Measurements from ENCODE around the gene IL1RAPL2. TPM values are rescaled to one million over a fixed set of nuclear protein-coding genes. Genes with fewer than 3 reads are reported as not detected.
A peak's percentile ranks its signal among the peaks of the same experiment; 100 is the strongest.

IL1RAPL2 gene
- total and polyA plus RNA-seq, 2 donors (not counting 3 experiments of a cell fraction or from before 2014, with no cell fraction given), result not detected

GRCh38 chrX:104922206-104922621 is 356.2 kb downstream of the IL1RAPL2 start:
- FAIRE-seq (peak; percentile 93), DNase-seq (ENCODE audit: low read depth, low spot score) (peak; percentile 53)
- H3K4me1 ChIP-seq (ENCODE audit: control insufficient read depth, extremely low read depth, insufficient read depth, low read length), result no peaks in the 10 kb centered on the region
- ChIA-PET CTCF (interaction anchor here (0.5 to 1.7 kb wide), 12 partner anchors 8 to 779 kb away, joined by 3 to 10 read pairs (median 4); no protein-coding TSS in a partner anchor), POLR2A (no interaction called here)
- BruUV-seq (replicated peaks), result no TSS peak
- no peaks in the 10 kb centered on the region for H4K20me1 ChIP-seq (replicated peaks; ENCODE audit: control insufficient read depth, extremely low read depth, insufficient read depth, low read length)
- H3K27me3 ChIP-seq (ENCODE audit: control insufficient read depth in 2 of 2, insufficient read depth in 2 of 2, low read length in 2 of 2), result no peaks in the 10 kb centered on the region
- H3K36me3 ChIP-seq (ENCODE audit: control insufficient read depth in 2 of 2, extremely low read depth in 1 of 2, insufficient read depth in 2 of 2, low read length in 2 of 2), result no peaks in the 10 kb centered on the region
- H3K9ac ChIP-seq (replicated peaks; ENCODE audit: extremely low read depth, insufficient read depth, low read length), result no peak overlapping the region
- peak; percentile 83 to 89 for TF ChIP-seq CTCF (IDR thresholded peaks at IDR 0.05; ENCODE audit: extremely low read depth in 1 of 2, insufficient read depth in 1 of 2, low read depth in 1 of 2, low read length in 2 of 2)
- no peak for TF ChIP-seq POLR2AphosphoS5 (IDR thresholded peaks at IDR 0.05; ENCODE audit: insufficient read depth, low read depth, low read length)
- no peaks in the 10 kb centered on the region for H3K9me3 ChIP-seq (replicated peaks; ENCODE audit: control insufficient read depth, insufficient read depth, low read length)
- no peak overlapping the region for H3K4me2 ChIP-seq (ENCODE audit: insufficient read depth, low read length)
- dilution Hi-C loops (cut with MboI; ENCODE audit: extremely low pct_ligation_motif_present, low sequenced_read_pairs), result no loop called here
- H3K9me1 ChIP-seq (replicated peaks; ENCODE audit: control insufficient read depth, extremely low read depth, insufficient read depth, low read length), result no peaks in the 10 kb centered on the region
- no peak overlapping the region for H3K27ac ChIP-seq (ENCODE audit: insufficient read depth, low read depth, low read length)
- H3K4me3 ChIP-seq (replicated peaks in 1 of 3; ENCODE audit: insufficient read depth in 1 of 3, low read depth in 1 of 3, low read length in 3 of 3), result no peak overlapping the region
- no peaks in the 10 kb centered on the region for H3K79me2 ChIP-seq (ENCODE audit: control insufficient read depth, insufficient read depth, low read length)
- intact Hi-C loops (cut with micrococcal nuclease), result loop anchor here (2.0 kb wide), 2 partner anchors 269 to 611 kb away; no protein-coding TSS in a partner anchor
- H2AFZ ChIP-seq (ENCODE audit: low read depth, low read length), result no peak overlapping the region

- H3K79me2 ChIP-seq (ENCODE audit: control insufficient read depth, insufficient read depth, low read length), result no peaks in the 10 kb centered on the region
- POLR2A ChIA-PET, result no interaction called here
- H3K9ac ChIP-seq (replicated peaks; ENCODE audit: extremely low read depth, insufficient read depth, low read length), result no peak overlapping the region
- no TSS peak for BruUV-seq (replicated peaks)
- CTCF ChIA-PET, result no interaction called here
- no peak overlapping the region for H2AFZ ChIP-seq (ENCODE audit: low read depth, low read length)
- no peaks in the 10 kb centered on the region for H3K9me1 ChIP-seq (replicated peaks; ENCODE audit: control insufficient read depth, extremely low read depth, insufficient read depth, low read length)
- H3K4me2 ChIP-seq (ENCODE audit: insufficient read depth, low read length), result no peak overlapping the region
- dilution Hi-C loops (cut with MboI; ENCODE audit: extremely low pct_ligation_motif_present, low sequenced_read_pairs), result no loop called here
- no peak for DNase-seq (ENCODE audit: low read depth, low spot score)
- peak; percentile 21 for FAIRE-seq
- H3K36me3 ChIP-seq (ENCODE audit: control insufficient read depth in 2 of 2, extremely low read depth in 1 of 2, insufficient read depth in 2 of 2, low read length in 2 of 2), result no peaks in the 10 kb centered on the region
- TF ChIP-seq GATA2 (IDR thresholded peaks at IDR 0.05; ENCODE audit: insufficient read depth, insufficient read length, low read depth, low read length) (no peak), EZH2 (IDR thresholded peaks at IDR 0.05; ENCODE audit: borderline replicate concordance, low read depth, low read length, severe bottlenecking) (no peak), CTCF (IDR thresholded peaks at IDR 0.05; ENCODE audit: extremely low read depth in 1 of 2, insufficient read depth in 1 of 2, low read depth in 1 of 2, low read length in 2 of 2) (no peak), JUN (IDR thresholded peaks at IDR 0.05; ENCODE audit: borderline replicate concordance, insufficient read depth, insufficient read length, low read depth) (no peak), POLR2A (IDR thresholded peaks at IDR 0.05; ENCODE audit: low read depth, low read length) (no peak), FOS (IDR thresholded peaks at IDR 0.05; ENCODE audit: borderline replicate concordance, insufficient read depth, low read length) (no peak), POLR2AphosphoS5 (IDR thresholded peaks at IDR 0.05; ENCODE audit: insufficient read depth, low read depth, low read length) (no peak), MAX (IDR thresholded peaks at IDR 0.05; ENCODE audit: insufficient read depth, insufficient read length) (no peak), MYC (IDR thresholded peaks at IDR 0.05; ENCODE audit: low read depth, low read length) (no peak)
- H3K4me3 ChIP-seq (replicated peaks in 1 of 3; ENCODE audit: insufficient read depth in 1 of 3, low read depth in 1 of 3, low read length in 3 of 3), result no peak overlapping the region
- no peaks in the 10 kb centered on the region for H3K9me3 ChIP-seq (replicated peaks; ENCODE audit: control insufficient read depth, insufficient read depth, low read length)
- intact Hi-C loops (cut with micrococcal nuclease), result no loop called here
- H4K20me1 ChIP-seq (replicated peaks; ENCODE audit: control insufficient read depth, extremely low read depth, insufficient read depth, low read length), result no peaks in the 10 kb centered on the region
- no peaks in the 10 kb centered on the region for H3K4me1 ChIP-seq (ENCODE audit: control insufficient read depth, extremely low read depth, insufficient read depth, low read length)
- H3K27ac ChIP-seq (ENCODE audit: insufficient read depth, low read depth, low read length), result no peak overlapping the region
- no peaks in the 10 kb centered on the region for H3K27me3 ChIP-seq (ENCODE audit: control insufficient read depth in 2 of 2, insufficient read depth in 2 of 2, low read length in 2 of 2)
Observed at GRCh38 chrX:104929324-104929723, 363.3 kb downstream of the IL1RAPL2 start.
